Chondrocyte (in vitro differentiated cells): ENCODE results near the gene PIK3R3. TPM values are rescaled to one million over a fixed set of nuclear protein-coding genes. Genes with fewer than 3 reads are reported as not detected.
A peak's percentile ranks its signal among the peaks of the same experiment; 100 is the strongest.

Source experiments
- DNase-seq: peaks from one replicate; pipeline ENCODE4 v3.0.0; 2021; ENCODE audit warnings: mixed read lengths, low spot score
- H3K27ac Mint-ChIP-seq: one replicate; pipeline ENCODE4 v1.8.0; 2021; ENCODE audit warnings: mild to moderate bottlenecking, moderate library complexity, mixed read lengths; ENCODE audit not compliant: unreplicated experiment
- H3K27me3 Mint-ChIP-seq: 2 replicates; pipeline ENCODE4 v1.8.0; 2021; ENCODE audit warnings: low read depth, mixed read lengths
- H3K36me3 Mint-ChIP-seq: 2 replicates; pipeline ENCODE4 v1.8.0; 2021; ENCODE audit warnings: low read depth, mixed read lengths
- H3K4me1 Mint-ChIP-seq: 2 replicates; pipeline ENCODE4 v1.8.0; 2021; ENCODE audit warnings: low read depth, mild to moderate bottlenecking, mixed read lengths
- H3K4me3 Mint-ChIP-seq: one replicate; pipeline ENCODE4 v1.8.0; 2021; ENCODE audit warnings: mild to moderate bottlenecking, moderate library complexity, mixed read lengths; ENCODE audit not compliant: unreplicated experiment
- H3K9me3 Mint-ChIP-seq: 2 replicates; pipeline ENCODE4 v1.8.0; 2021; ENCODE audit warnings: low read depth, mixed read lengths
- CTCF ChIP-seq: fragments of 200-600 bp; sonication (generic); IDR thresholded peaks from 2 replicates; pipeline ENCODE4 v1.5.0; 2021; ENCODE audit warnings: antibody characterized with exemption, mild to moderate bottlenecking, moderate library complexity
- total RNA-seq: library from RNA; stranded (reverse); gene quantifications from 3 replicates; pipeline ENCODE4 v1.2.1, GENCODE V29; 2021

PIK3R3 gene
- total RNA-seq, 1 donor from 2014 or later: 23.4 TPM

GRCh38 chr1:46083579-46083978, 48.9 kb downstream of the PIK3R3 start:
- Mint-ChIP-seq H3K27ac (no peak overlapping the region), H3K9me3 (peaks cover 4% of the 10 kb centered on the region), H3K36me3 (no peaks in the 10 kb centered on the region), H3K27me3 (no peaks in the 10 kb centered on the region), H3K4me3 (no peak overlapping the region), H3K4me1 (peaks cover 28% of the 10 kb centered on the region)
- DNase-seq: no peak
- no peak for TF ChIP-seq CTCF

- no peak overlapping the region for H3K4me3 Mint-ChIP-seq
- DNase-seq: no peak
- no peaks in the 10 kb centered on the region for H3K36me3 Mint-ChIP-seq
- peaks cover 4% of the 10 kb centered on the region for H3K9me3 Mint-ChIP-seq
- H3K4me1 Mint-ChIP-seq: peaks cover 29% of the 10 kb centered on the region
- TF ChIP-seq CTCF: no peak
- no peak overlapping the region for H3K27ac Mint-ChIP-seq
- no peaks in the 10 kb centered on the region for H3K27me3 Mint-ChIP-seq
Measured at GRCh38 chr1:46081619-46082018, 50.8 kb downstream of the PIK3R3 start.

GRCh38 chr1:46081206-46081605, 51.2 kb downstream of the PIK3R3 start:
- Mint-ChIP-seq H3K4me3 (no peak overlapping the region), H3K27ac (peak overlapping the region; percentile 45), H3K36me3 (peaks cover under 1% of the 10 kb centered on the region), H3K9me3 (peaks cover 4% of the 10 kb centered on the region), H3K4me1 (peaks cover 29% of the 10 kb centered on the region), H3K27me3 (no peaks in the 10 kb centered on the region)
- no peak for TF ChIP-seq CTCF
- no peak for DNase-seq

GRCh38 chr1:46080257-46080656, 52.2 kb downstream of the PIK3R3 start:
- Mint-ChIP-seq H3K27ac (no peak overlapping the region), H3K36me3 (peaks cover 4% of the 10 kb centered on the region), H3K4me1 (peaks cover 27% of the 10 kb centered on the region), H3K4me3 (no peak overlapping the region), H3K9me3 (peaks cover 4% of the 10 kb centered on the region), H3K27me3 (no peaks in the 10 kb centered on the region)
- no peak for DNase-seq
- no peak for TF ChIP-seq CTCF

GRCh38 chr1:46077644-46078043, 54.8 kb downstream of the PIK3R3 start:
- H3K4me3 Mint-ChIP-seq: no peak overlapping the region
- no peaks in the 10 kb centered on the region for H3K9me3 Mint-ChIP-seq
- no peaks in the 10 kb centered on the region for H3K27me3 Mint-ChIP-seq
- H3K27ac Mint-ChIP-seq: no peak overlapping the region
- H3K36me3 Mint-ChIP-seq: peaks cover 7% of the 10 kb centered on the region
- no peak for TF ChIP-seq CTCF
- no peak for DNase-seq
- peaks cover 13% of the 10 kb centered on the region for H3K4me1 Mint-ChIP-seq
